Measurements from ENCODE around the gene MPPED2. TPM values are rescaled to one million over a fixed set of nuclear protein-coding genes. Genes with fewer than 3 reads are reported as not detected.

The MPPED2 gene
- total and polyA plus RNA-seq, 2 donors (not counting 3 experiments of a cell fraction or from before 2014, with no cell fraction given) = not detected

DNA sequence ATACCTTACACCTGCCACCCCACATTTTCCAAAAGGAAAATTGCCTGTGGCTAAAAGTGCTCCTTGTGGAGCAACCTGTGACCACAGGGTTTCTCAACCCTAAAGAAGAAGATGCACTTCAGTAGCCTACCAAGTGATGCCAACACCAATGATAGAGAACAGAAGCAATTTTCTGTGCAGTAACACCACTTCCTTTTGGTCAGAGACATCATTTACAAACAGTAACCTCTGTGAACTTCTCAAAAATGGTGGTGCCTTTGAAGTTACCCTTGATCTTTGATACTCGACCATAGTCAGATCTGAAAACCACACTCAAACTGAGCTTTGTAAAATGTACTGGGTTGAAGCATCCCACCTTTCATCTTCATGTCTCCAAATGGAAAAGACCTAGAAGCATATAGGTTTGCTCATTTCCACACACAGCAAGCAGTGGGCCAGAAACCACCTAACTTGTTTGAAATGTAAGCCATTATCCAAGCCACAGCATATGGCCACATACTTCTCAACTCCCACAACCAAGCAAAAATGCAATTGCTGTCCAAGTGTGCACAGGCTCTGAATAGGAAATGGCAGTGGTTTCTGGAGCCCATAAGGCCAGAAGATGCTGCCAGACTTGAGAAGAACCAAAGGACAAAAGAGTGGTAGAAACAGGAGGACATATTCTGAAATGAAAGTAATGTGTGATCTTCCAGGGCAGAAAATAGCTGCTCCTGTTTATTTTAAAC is 24.3 kb downstream of the MPPED2 start:
- CTCF ChIA-PET = no interaction called here
- no peaks in the 10 kb centered on the region for H3K79me2 ChIP-seq (ENCODE audit: control insufficient read depth, insufficient read depth, low read length)
- H3K9me3 ChIP-seq (replicated peaks; ENCODE audit: control insufficient read depth, insufficient read depth, low read length) = no peaks in the 10 kb centered on the region
- FAIRE-seq (no peak), DNase-seq (ENCODE audit: low read depth, low spot score) (no peak)
- no peaks in the 10 kb centered on the region for H3K4me1 ChIP-seq (ENCODE audit: control insufficient read depth, extremely low read depth, insufficient read depth, low read length)
- no peaks in the 10 kb centered on the region for H4K20me1 ChIP-seq (replicated peaks; ENCODE audit: control insufficient read depth, extremely low read depth, insufficient read depth, low read length)
- no peaks in the 10 kb centered on the region for H3K27me3 ChIP-seq (ENCODE audit: control insufficient read depth in 2 of 2, insufficient read depth in 2 of 2, low read length in 2 of 2)
- H3K9ac ChIP-seq (replicated peaks; ENCODE audit: extremely low read depth, insufficient read depth, low read length) = no peak overlapping the region
- no peak overlapping the region for H3K4me3 ChIP-seq (replicated peaks in 1 of 3; ENCODE audit: insufficient read depth in 1 of 3, low read depth in 1 of 3, low read length in 3 of 3)
- BruUV-seq (replicated peaks) = no TSS peak
- TF ChIP-seq CTCF (IDR thresholded peaks at IDR 0.05; ENCODE audit: extremely low read depth in 1 of 2, insufficient read depth in 1 of 2, low read depth in 1 of 2, low read length in 2 of 2) (no peak), MYC (IDR thresholded peaks at IDR 0.05; ENCODE audit: low read depth, low read length) (no peak), POLR2A (IDR thresholded peaks at IDR 0.05; ENCODE audit: low read depth, low read length) (no peak)
- TF ChIP-seq, protein P1, sequence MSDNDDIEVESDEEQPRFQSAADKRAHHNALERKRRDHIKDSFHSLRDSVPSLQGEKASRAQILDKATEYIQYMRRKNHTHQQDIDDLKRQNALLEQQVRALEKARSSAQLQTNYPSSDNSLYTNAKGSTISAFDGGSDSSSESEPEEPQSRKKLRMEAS (IDR thresholded peaks at IDR 0.05; ENCODE audit: insufficient read depth, insufficient read length) = no peak
- H3K9me1 ChIP-seq (replicated peaks; ENCODE audit: control insufficient read depth, extremely low read depth, insufficient read depth, low read length) = no peaks in the 10 kb centered on the region
- no peak overlapping the region for H2AFZ ChIP-seq (ENCODE audit: low read depth, low read length)
- intact Hi-C loops (cut with micrococcal nuclease) (no loop called here), dilution Hi-C loops (cut with MboI; ENCODE audit: extremely low pct_ligation_motif_present, low sequenced_read_pairs) (no loop called here)
- H3K36me3 ChIP-seq (ENCODE audit: control insufficient read depth in 2 of 2, extremely low read depth in 1 of 2, insufficient read depth in 2 of 2, low read length in 2 of 2) = no peaks in the 10 kb centered on the region
- POLR2A ChIA-PET = no interaction called here
- H3K4me2 ChIP-seq (ENCODE audit: insufficient read depth, low read length) = no peak overlapping the region
- no peak overlapping the region for H3K27ac ChIP-seq (ENCODE audit: insufficient read depth, low read depth, low read length)
